Middle frontal gyrus (tissue), 1 donor: ENCODE measurements around the gene PRPS1.
"Not testable (repeated sequence)": the region's sequence is repeated elsewhere in the genome, so short reads cannot be mapped to it uniquely, and the experiment has no call there.

Experiments
- DNase-seq: peaks from one replicate; pipeline ENCODE4 v3.0.0-alpha.2; 2015; ENCODE audit warnings: low spot score; ENCODE audit errors: extremely low spot score

The PRPS1 gene

GRCh38 chrX:107629540-107629909, 1.2 kb downstream of the PRPS1 start:
- no peak for DNase-seq

DNA sequence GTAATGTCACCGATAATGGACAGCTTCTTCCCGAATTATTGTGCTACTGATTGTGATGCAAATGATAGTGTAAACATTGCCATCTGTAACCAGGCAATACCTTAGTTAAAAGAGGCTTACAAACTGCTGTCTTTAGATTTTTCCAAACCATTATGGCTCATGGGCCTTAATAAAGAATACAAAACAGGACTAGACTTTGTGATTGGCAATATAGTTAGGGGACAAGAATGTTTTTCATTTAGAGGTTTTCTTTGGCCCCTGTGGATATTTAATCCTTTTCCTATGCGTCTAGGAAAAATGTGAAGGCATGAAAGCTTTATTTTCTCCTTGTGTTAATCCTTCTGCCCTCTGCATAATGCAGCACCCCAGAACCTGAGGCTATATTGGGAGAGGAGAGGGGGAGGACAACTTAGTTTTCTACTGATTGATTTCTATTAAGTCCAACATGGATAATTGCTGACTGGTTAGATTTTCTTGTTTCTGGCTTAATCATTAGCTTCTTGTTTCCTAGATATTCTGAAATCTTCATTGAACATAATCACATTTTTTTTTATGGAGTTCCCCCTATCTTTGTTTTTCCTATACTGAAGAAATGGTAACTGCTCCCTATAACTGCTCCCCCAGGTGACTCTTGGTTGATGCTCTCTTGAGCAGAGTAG, 1.9 kb downstream of the PRPS1 start:
- no peak for DNase-seq

DNA sequence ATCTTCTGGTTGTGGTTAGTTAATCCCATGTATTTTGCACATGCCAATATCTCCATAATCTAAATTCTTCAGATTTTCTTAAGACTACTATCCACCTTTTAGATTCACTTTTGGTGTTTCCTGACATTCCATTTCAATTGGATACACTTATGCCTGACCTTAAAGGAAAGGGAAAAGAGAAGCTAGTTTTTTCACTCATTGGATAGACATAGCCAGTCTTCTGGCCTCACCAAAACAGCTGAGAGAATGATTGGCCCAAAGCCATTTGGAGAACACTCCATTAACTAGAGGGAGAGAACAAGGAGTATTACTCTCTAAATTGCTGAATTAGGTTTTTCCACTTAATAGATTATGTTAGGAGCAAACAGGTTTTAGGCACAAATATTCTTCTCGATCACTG, 4.0 kb downstream of the PRPS1 start:
- DNase-seq = no peak

GRCh38 chrX:107646735-107647134, 18.4 kb downstream of the PRPS1 start:
- DNase-seq = no peak

GRCh38 chrX:107648332-107648731, 20.0 kb downstream of the PRPS1 start:
- no peak for DNase-seq

- no peak for DNase-seq
Measured at GRCh38 chrX:107654566-107654871, 26.2 kb downstream of the PRPS1 start.

DNA sequence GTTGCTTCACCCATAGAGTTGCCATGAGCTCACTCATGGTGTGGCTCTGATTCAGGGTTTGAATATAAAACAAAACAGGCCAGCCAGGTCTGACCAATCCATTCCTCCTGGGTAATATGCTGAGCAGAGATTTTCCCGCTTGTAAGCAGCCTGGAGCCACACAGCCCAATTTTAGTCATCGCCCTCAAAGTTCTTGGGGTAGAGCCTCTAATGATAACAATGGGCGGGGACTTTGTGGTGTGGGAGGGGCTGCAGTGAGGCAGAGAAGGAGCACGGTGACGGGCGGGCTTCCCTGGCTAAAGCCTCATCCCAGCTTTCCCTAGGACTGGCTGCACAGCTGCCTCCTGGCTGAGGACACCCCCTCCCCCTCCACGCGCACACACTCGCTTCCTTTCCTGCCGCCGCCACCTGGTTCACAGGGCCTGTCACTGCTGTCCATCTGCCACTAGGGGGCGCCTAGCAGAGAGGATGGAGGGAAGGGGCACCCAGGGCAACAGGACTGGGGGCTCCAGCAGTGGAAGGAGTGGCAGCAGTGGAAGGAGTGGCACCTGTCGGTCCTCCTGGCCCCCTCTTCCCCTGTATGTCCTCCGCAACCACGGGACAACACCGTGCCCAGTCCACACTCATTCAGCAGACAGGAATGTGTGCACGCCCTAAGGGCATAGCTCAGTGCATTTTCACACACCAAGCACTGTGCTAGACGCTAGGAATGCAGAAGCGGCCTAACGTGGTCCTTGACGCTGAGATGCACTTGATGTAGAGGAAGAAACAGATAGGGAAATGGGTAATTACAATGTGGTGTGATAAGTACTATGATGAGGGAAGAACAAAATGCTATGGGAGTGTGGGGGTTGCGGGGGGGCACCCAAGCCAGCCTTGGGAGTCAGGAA, 26.8 kb downstream of the PRPS1 start:
- DNase-seq = no peak

DNA sequence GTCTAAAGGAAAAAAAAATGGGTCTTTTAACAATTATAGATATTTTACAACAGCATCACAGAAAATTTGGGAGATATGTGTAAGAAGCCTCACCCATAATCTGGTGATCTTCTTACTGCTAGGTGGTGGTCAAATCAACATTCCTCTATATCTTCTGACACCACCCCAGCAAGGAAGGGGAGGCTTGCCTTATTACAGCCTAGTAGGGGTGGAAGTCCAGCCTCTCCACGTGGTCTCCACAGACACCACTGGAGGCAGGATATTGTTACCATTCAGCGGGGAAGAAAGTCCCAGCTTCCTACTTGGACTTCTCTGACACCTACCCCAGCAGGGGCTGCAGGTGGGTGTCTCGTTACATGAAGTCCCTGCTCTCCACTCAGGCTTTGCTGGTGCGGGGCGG, 28.7 kb downstream of the PRPS1 start:
- DNase-seq = no peak

GRCh38 chrX:107658660-107659059, 30.4 kb downstream of the PRPS1 start:
- no peak for DNase-seq

GRCh38 chrX:107659286-107659685, 31.0 kb downstream of the PRPS1 start:
- DNase-seq = no peak

DNA sequence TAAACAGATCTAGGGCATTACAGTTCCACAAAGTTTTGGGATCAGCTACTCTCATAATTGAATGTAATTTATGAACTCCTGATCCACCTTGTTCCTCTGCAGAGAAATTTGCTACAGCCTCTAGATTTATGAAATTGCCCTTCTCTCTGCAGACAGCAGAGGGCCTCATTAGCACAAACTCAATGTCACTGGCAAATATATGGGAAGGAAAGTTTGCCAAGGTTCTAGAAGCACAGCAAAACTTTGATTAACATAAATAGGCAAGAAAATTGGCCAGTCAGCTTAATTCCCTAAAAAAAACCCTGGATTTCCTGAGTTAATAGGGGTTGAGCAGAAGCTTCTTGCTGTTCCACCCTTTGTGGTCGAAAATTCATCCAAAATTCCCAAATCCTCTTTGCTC, 31.5 kb downstream of the PRPS1 start:
- no peak for DNase-seq

DNA sequence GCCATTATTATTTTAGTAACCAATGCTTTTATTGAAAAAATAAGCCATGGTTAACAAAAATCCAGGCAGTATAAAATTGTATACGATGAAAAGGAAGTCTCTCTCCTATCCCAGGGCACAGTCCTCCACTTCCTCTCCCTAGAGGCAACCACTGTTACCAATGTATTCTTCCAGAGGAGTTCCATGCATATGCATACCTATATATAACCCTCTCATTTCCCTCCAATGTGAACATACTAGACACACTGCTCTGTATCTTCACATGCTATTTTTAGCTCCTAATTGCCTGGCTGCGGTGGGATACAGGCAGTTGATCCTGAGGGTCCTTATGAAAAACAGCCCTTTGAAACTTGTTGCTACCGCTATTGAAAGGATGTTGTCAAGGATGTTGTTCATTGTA, 33.8 kb downstream of the PRPS1 start:
- DNase-seq = no peak

DNA sequence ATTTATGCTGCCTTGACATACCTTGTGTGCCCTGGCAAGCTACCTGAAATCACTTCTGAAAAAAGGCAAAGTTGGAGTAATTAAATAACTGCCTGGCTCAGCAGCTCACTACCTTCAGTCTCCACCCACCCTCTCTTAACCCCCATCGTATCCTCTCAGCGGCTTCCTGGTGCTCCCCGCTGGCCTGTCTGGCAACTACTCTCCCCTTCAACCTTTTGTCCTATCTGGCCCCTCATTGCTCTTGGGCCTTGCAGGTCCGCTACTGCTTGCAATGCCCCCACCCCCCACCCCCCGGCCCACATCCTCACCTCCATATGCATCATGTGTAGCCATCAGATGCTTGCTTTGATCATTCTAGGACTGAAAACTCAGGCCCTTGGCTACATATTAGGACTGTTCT, 34.5 kb downstream of the PRPS1 start:
- DNase-seq = no peak

DNA sequence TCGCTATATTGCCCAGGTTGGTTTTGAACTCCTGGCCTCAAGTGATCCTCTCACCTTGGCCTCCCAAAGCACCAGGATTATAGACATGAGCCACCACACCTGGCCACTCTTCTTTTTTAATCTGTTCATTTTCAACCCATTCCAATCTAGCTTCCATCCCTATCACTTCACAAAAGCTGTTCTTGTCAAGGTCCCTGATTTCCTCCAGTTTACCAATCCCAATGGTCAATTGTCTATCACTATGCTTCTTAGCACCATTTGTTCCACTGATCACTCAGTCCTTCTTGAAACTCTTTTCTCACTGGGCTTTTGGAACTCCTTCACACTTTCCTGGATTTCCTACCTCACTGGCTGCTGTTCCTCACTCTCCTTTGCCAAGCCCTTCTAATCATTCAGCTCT, 38.6 kb downstream of the PRPS1 start:
- no peak for DNase-seq

- DNase-seq = no peak
Measured at GRCh38 chrX:107667426-107667825, 39.1 kb downstream of the PRPS1 start.

GRCh38 chrX:107668710-107669109, 40.4 kb downstream of the PRPS1 start:
- not testable (repeated sequence) for DNase-seq

- no peak for DNase-seq
Measured at GRCh38 chrX:107669261-107669660, 41.0 kb downstream of the PRPS1 start.

DNA sequence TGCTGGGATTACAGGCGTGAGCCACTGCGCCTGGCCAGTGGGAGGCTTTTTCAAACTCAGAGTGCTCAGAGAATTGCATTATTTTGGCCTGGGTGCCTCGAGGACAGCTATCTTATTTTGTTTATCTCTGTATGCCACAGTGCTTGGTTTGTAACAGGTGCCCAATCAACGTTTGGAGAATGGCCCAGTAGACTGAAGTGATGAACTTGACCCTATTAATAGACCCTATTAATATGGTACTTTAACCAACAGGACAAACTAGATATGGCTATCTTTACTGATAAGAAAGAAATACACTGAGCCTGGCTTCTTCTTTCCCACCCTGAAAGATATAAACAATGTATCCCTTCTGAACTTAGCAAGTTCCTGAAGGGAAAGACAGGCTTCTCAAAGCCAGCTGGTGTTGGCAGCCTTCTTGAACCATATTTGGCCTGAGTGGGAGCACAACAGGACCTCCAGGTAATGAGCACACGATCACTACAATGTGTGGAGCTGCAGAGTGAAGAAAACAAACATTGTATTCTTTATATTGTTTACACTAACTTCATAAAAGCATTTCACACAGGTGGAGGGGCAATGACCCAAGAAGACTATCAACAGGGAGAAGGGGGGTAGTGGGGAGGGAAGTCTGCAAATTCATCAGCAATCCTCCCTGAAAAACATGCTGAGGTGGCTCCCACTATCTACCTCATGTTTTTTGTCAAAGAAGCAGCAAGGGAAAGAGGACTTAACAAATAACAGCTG, 41.7 kb downstream of the PRPS1 start:
- DNase-seq = no peak

- DNase-seq = not testable (repeated sequence)
Measured at GRCh38 chrX:107671256-107671655, 42.9 kb downstream of the PRPS1 start.

DNA sequence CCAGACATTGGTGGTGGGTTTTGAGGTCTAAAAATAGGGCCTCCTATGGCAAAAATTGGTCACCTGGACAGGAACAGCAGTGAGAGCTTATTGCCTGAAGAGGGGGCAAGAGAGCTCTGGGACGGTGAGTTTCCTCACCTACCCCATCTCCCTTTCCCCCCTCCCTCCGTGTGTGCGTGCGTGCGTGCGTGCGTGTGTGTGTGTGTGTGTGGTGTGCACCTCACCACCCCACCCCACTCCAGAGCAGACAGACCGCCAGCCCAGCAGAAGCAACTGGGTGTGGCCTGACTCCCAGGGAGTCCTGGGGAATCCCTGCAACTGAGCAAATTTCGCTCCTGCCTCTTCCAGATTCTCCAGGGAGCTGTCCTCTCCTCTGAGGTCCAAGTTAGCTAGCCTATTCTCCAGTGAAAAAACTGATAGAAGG, 44.7 kb downstream of the PRPS1 start:
- no peak for DNase-seq

- no peak for DNase-seq
Measured at GRCh38 chrX:107673431-107673830, 45.1 kb downstream of the PRPS1 start.

DNA sequence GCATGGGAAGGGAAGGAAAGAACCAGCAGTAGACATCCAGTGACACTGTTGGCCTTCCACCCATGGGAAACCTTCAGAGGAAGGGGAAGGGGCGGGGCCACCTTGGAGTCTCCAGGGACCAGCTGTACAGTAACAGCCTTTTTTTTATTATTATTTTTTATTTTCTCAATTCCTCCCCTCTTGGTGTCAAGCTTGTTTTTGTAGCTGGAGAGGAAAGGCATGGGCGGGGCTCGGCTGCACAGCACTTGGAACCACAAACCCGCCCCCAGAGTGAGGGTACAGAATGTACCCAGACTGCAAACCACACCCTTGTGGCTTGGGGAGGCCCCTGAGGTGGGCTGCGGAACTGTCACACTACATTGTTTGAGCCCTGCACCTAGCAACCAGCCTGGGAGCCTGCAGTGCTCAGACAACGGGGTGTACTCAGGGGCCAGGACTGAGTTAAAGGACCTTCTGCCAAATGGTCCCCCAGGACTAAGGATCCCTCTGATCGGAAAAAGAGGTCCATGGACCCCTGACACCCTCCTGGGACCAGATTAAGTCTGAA, 45.7 kb downstream of the PRPS1 start:
- no peak for DNase-seq
